HEK293 (cell line): ENCODE data around the gene MTHFSD.

ENCODE experiments used
- CTCF ChIA-PET: fragments of 350-600 bp; formaldehyde crosslinking; extraction: SDS; loops from one replicate; lab custom pipeline; 2021; ENCODE audit warnings: antibody characterized with exemption; lab: Yijun Ruan, JAX
- POLR2A ChIA-PET: fragments of 300-600 bp; formaldehyde crosslinking; extraction: SDS; loops from one replicate; lab custom pipeline; 2020; ENCODE audit warnings: antibody characterized with exemption, inconsistent platforms; lab: Yijun Ruan, JAX
- H3K27ac ChIP-seq: fragments of 200-500 bp; sonication (Bioruptor generic); 2 replicates; pipeline ENCODE4 v1.5.1; 2014; ENCODE audit warnings: low read depth, low read length, control low read depth, inconsistent platforms; ENCODE audit errors: extremely low read depth
- H3K36me3 ChIP-seq, 2 experiments: fragments of 200-500 bp in 1 of 2; sonication (Bioruptor generic) in 1 of 2; 1 replicate in 1 of 2; 2 replicates in 1 of 2; pipeline ENCODE4 v1.5.1; 2014 to 2017; ENCODE audit warnings: inconsistent platforms in 2 of 2, low read length in 2 of 2; ENCODE audit not compliant: control insufficient read depth in 2 of 2, insufficient read depth in 1 of 2
- H3K4me1 ChIP-seq: fragments of 200-500 bp; sonication (Bioruptor generic); 2 replicates; pipeline ENCODE4 v1.5.1; 2014; ENCODE audit warnings: mild to moderate bottlenecking, low read length, inconsistent platforms; ENCODE audit not compliant: control insufficient read depth, insufficient read depth
- H3K4me3 ChIP-seq: 2 replicates; pipeline ENCODE4 v1.5.1; 2011; ENCODE audit warnings: low read depth, mild to moderate bottlenecking, control low read depth, low read length, moderate library complexity
- H3K9me3 ChIP-seq: fragments of 200-500 bp; sonication (Bioruptor generic); 2 replicates; pipeline ENCODE4 v1.5.1; 2014; ENCODE audit warnings: low read depth, low read length, inconsistent platforms; ENCODE audit not compliant: control insufficient read depth, insufficient read depth
- GLIS1 ChIP-seq: fragments of 450-650 bp; formaldehyde crosslinking; IDR thresholded peaks from 2 replicates; pipeline ENCODE4 v1.5.1; 2016; ENCODE audit warnings: missing biosample characterization, missing genetic modification characterization
- KLF7 ChIP-seq: fragments of 450-650 bp; formaldehyde crosslinking; IDR thresholded peaks from 2 replicates; pipeline ENCODE4 v1.5.1; 2016; ENCODE audit warnings: missing biosample characterization, missing genetic modification characterization, borderline replicate concordance
- MEIS1 ChIP-seq: sonication (generic); formaldehyde crosslinking; IDR thresholded peaks from 2 replicates; pipeline ENCODE4 v1.8.1; 2022; ENCODE audit warnings: missing genetic modification reagents, mild to moderate bottlenecking, borderline replicate concordance
- MZF1 ChIP-seq: fragments of 450-650 bp; formaldehyde crosslinking; IDR thresholded peaks from 2 replicates; pipeline ENCODE4 v1.5.1; 2017; ENCODE audit warnings: missing biosample characterization, missing genetic modification characterization, borderline replicate concordance
- ZBTB48 ChIP-seq: fragments of 450-650 bp; formaldehyde crosslinking; IDR thresholded peaks from 2 replicates; pipeline ENCODE4 v1.5.1; 2016; ENCODE audit warnings: missing biosample characterization, missing genetic modification characterization
- ZNF112 ChIP-seq: fragments of 450-650 bp; formaldehyde crosslinking; IDR thresholded peaks from 2 replicates; pipeline ENCODE4 v1.5.0; 2017; ENCODE audit warnings: missing biosample characterization, missing genetic modification characterization
- ZNF121 ChIP-seq: fragments of 450-650 bp; formaldehyde crosslinking; IDR thresholded peaks from 2 replicates; pipeline ENCODE4 v1.5.1; 2016; ENCODE audit warnings: missing biosample characterization, missing genetic modification characterization
- ZNF239 ChIP-seq: fragments of 450-650 bp; formaldehyde crosslinking; IDR thresholded peaks from 2 replicates; pipeline ENCODE4 v1.5.1; 2016; ENCODE audit warnings: missing biosample characterization, missing genetic modification characterization
- ZNF391 ChIP-seq: fragments of 450-650 bp; formaldehyde crosslinking; IDR thresholded peaks from 2 replicates; pipeline ENCODE4 v1.5.1; 2016; ENCODE audit warnings: low read depth, missing biosample characterization, missing genetic modification characterization, borderline replicate concordance
- ZNF473 ChIP-seq: fragments of 450-650 bp; formaldehyde crosslinking; IDR thresholded peaks from 2 replicates; pipeline ENCODE4 v1.5.1; 2017; ENCODE audit warnings: missing biosample characterization, missing genetic modification characterization
- ZNF555 ChIP-seq: fragments of 450-650 bp; formaldehyde crosslinking; conservative IDR thresholded peaks from 2 replicates; pipeline ENCODE4 v1.5.1; 2017; ENCODE audit warnings: missing biosample characterization, mild to moderate bottlenecking, missing genetic modification characterization, inconsistent platforms
- ZNF660 ChIP-seq: fragments of 450-650 bp; IDR thresholded peaks from 2 replicates; pipeline ENCODE4 v1.5.1; 2018; ENCODE audit warnings: missing biosample characterization, mild to moderate bottlenecking, missing genetic modification characterization
- ZNF664 ChIP-seq: fragments of 450-650 bp; formaldehyde crosslinking; IDR thresholded peaks from 2 replicates; pipeline ENCODE4 v1.5.1; 2016; ENCODE audit warnings: missing biosample characterization, missing genetic modification characterization
- TF ChIP-seq, protein P1 (sequence below): fragments of 450-650 bp; formaldehyde crosslinking; IDR thresholded peaks from 2 replicates; pipeline ENCODE4 v1.5.1; 2016; ENCODE audit warnings: missing biosample characterization, missing genetic modification characterization
- TF ChIP-seq, protein P2 (sequence below): fragments of 450-650 bp; formaldehyde crosslinking; IDR thresholded peaks from 2 replicates; pipeline ENCODE4 v1.5.1; 2016; ENCODE audit warnings: missing biosample characterization, missing genetic modification characterization
- TF ChIP-seq, protein P3 (sequence below): fragments of 450-650 bp; formaldehyde crosslinking; IDR thresholded peaks from 2 replicates; pipeline ENCODE4 v1.5.1; 2016; ENCODE audit warnings: missing biosample characterization, missing genetic modification characterization
- TF ChIP-seq, protein P4 (sequence below): fragments of 450-650 bp; formaldehyde crosslinking; IDR thresholded peaks from 2 replicates; pipeline ENCODE4 v1.5.1; 2016; ENCODE audit warnings: missing biosample characterization, missing genetic modification characterization, low read depth
- TF ChIP-seq, protein P5 (sequence below): fragments of 450-650 bp; formaldehyde crosslinking; IDR thresholded peaks from 2 replicates; pipeline ENCODE4 v1.5.1; 2016; ENCODE audit warnings: missing biosample characterization, missing genetic modification characterization, low read depth

MTHFSD gene

DNA sequence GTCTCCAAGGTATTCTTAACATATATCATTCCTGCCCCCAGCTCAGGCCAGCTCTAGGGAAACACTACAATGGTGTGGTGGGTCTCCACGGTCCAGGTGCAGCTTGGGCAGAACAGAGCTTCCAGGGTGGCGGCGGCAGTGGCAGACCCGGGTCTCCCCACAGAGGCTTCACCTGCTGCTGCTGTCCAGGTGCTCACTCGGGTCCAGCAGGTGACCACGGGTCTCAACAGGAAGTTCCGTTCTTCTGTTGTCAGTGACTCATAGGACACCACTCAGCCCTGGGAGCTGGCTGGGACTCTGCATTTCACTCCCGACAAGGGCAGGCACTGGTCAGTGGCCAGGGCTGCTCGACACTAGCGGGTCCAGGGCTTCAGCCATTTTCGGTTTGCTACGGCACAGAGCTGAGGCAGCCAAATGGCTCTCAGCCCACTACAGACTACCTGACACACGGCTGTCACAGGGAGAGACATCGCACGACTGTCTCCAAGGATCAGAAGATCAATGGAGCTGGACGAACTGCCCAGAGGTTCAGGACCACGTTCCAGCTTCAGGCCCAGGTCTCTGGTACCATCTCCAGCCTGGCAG, 16.7 kb downstream of the MTHFSD start:
- Histone ChIP-seq H3K4me3 (no peak overlapping the region), H3K36me3 (peaks cover 5 to 82% of the 10 kb centered on the region in 2 experiments), H3K9me3 (no peaks in the 10 kb centered on the region), H3K27ac (no peak overlapping the region), H3K4me1 (no peaks in the 10 kb centered on the region)
- ChIA-PET CTCF (interaction anchor here (0.7 kb wide), 1 partner anchor 407 kb away, joined by 3 read pairs; no protein-coding TSS in a partner anchor), POLR2A (no interaction called here)
- TF ChIP-seq ZNF555 (tag by site-specific recombination), result no peak
- no peak for TF ChIP-seq MEIS1 (CRISPR knock-in tag)
- no peak for TF ChIP-seq ZBTB48 (tag by site-specific recombination)
- no peak for TF ChIP-seq ZNF112
- TF ChIP-seq, protein P1, sequence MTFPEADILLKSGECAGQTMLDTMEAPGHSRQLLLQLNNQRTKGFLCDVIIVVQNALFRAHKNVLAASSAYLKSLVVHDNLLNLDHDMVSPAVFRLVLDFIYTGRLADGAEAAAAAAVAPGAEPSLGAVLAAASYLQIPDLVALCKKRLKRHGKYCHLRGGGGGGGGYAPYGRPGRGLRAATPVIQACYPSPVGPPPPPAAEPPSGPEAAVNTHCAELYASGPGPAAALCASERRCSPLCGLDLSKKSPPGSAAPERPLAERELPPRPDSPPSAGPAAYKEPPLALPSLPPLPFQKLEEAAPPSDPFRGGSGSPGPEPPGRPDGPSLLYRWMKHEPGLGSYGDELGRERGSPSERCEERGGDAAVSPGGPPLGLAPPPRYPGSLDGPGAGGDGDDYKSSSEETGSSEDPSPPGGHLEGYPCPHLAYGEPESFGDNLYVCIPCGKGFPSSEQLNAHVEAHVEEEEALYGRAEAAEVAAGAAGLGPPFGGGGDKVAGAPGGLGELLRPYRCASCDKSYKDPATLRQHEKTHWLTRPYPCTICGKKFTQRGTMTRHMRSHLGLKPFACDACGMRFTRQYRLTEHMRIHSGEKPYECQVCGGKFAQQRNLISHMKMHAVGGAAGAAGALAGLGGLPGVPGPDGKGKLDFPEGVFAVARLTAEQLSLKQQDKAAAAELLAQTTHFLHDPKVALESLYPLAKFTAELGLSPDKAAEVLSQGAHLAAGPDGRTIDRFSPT (tag by site-specific recombination), result no peak

DNA sequence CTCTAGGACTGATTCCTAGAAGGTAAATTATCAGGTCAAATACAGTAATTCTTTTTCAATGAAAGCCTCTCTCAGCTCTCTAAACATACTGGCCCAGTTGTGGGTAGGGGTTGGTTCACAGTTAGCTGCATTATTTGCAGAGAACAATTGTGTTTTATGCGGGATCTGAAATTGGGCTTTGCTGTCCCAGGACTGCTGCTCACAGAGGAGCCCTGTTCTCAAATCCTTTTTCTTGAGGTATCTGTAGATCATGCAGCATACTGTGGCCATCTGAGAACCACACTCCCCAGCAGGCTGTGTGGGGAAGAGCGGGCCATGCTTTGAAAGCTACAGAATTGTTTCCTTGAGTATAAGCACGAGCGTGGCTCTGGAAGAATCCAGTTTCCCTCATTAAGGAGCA, 17.5 kb downstream of the MTHFSD start:
- no peaks in the 10 kb centered on the region for H3K4me1 ChIP-seq
- no peak overlapping the region for H3K4me3 ChIP-seq
- POLR2A ChIA-PET, result no interaction called here
- TF ChIP-seq, protein P2, sequence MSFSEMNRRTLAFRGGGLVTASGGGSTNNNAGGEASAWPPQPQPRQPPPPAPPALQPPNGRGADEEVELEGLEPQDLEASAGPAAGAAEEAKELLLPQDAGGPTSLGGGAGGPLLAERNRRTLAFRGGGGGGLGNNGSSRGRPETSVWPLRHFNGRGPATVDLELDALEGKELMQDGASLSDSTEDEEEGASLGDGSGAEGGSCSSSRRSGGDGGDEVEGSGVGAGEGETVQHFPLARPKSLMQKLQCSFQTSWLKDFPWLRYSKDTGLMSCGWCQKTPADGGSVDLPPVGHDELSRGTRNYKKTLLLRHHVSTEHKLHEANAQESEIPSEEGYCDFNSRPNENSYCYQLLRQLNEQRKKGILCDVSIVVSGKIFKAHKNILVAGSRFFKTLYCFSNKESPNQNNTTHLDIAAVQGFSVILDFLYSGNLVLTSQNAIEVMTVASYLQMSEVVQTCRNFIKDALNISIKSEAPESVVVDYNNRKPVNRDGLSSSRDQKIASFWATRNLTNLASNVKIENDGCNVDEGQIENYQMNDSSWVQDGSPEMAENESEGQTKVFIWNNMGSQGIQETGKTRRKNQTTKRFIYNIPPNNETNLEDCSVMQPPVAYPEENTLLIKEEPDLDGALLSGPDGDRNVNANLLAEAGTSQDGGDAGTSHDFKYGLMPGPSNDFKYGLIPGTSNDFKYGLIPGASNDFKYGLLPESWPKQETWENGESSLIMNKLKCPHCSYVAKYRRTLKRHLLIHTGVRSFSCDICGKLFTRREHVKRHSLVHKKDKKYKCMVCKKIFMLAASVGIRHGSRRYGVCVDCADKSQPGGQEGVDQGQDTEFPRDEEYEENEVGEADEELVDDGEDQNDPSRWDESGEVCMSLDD, result no peak
- TF ChIP-seq MZF1 (tag by site-specific recombination) (no peak), ZNF664 (no peak), ZNF473 (tag by site-specific recombination) (no peak), ZNF121 (no peak), ZNF391 (tag by site-specific recombination) (no peak), GLIS1 (tag by site-specific recombination) (no peak)
- TF ChIP-seq, protein P3, sequence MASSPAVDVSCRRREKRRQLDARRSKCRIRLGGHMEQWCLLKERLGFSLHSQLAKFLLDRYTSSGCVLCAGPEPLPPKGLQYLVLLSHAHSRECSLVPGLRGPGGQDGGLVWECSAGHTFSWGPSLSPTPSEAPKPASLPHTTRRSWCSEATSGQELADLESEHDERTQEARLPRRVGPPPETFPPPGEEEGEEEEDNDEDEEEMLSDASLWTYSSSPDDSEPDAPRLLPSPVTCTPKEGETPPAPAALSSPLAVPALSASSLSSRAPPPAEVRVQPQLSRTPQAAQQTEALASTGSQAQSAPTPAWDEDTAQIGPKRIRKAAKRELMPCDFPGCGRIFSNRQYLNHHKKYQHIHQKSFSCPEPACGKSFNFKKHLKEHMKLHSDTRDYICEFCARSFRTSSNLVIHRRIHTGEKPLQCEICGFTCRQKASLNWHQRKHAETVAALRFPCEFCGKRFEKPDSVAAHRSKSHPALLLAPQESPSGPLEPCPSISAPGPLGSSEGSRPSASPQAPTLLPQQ (tag by site-specific recombination), result no peak
- TF ChIP-seq, all 188 proteins: peak for 0
- Histone ChIP-seq H3K27ac (no peak overlapping the region), H3K9me3 (no peaks in the 10 kb centered on the region), H3K36me3 (peaks cover 5 to 75% of the 10 kb centered on the region in 2 experiments)
- CTCF ChIA-PET, result no interaction called here

DNA sequence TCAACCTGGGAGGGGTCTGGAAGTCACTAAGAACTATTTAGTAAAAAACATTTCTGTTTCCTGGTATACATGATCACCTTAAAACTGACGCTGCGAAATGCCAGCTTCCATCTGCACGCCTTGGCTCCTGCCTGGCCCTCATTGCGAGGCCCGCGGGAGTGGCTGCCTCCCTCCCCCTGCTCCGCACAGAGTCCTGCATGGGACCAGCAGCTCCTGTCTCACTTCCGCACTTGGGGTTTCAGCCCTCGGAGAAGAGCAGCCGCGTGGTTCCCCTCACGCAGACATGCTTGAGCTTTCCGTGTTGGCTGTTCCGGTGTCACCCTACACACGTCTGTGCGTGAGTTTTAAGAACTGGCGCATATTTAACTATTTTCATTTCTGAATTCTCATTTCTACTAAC, 18.4 kb downstream of the MTHFSD start:
- H3K9me3 ChIP-seq, result no peaks in the 10 kb centered on the region
- ChIA-PET CTCF (interaction anchor here (1.0 kb wide), 1 partner anchor 16 kb away, joined by 3 read pairs; no protein-coding TSS in a partner anchor), POLR2A (no interaction called here)
- peaks cover 5 to 70% of the 10 kb centered on the region in 2 experiments for H3K36me3 ChIP-seq
- H3K4me1 ChIP-seq, result no peaks in the 10 kb centered on the region
- H3K27ac ChIP-seq, result no peak overlapping the region
- TF ChIP-seq, protein P4, sequence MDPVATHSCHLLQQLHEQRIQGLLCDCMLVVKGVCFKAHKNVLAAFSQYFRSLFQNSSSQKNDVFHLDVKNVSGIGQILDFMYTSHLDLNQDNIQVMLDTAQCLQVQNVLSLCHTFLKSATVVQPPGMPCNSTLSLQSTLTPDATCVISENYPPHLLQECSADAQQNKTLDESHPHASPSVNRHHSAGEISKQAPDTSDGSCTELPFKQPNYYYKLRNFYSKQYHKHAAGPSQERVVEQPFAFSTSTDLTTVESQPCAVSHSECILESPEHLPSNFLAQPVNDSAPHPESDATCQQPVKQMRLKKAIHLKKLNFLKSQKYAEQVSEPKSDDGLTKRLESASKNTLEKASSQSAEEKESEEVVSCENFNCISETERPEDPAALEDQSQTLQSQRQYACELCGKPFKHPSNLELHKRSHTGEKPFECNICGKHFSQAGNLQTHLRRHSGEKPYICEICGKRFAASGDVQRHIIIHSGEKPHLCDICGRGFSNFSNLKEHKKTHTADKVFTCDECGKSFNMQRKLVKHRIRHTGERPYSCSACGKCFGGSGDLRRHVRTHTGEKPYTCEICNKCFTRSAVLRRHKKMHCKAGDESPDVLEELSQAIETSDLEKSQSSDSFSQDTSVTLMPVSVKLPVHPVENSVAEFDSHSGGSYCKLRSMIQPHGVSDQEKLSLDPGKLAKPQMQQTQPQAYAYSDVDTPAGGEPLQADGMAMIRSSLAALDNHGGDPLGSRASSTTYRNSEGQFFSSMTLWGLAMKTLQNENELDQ (tag by site-specific recombination), result no peak
- TF ChIP-seq ZNF239 (no peak), KLF7 (tag by site-specific recombination) (no peak), ZNF660 (tag by site-specific recombination) (no peak)
- TF ChIP-seq, protein P5, sequence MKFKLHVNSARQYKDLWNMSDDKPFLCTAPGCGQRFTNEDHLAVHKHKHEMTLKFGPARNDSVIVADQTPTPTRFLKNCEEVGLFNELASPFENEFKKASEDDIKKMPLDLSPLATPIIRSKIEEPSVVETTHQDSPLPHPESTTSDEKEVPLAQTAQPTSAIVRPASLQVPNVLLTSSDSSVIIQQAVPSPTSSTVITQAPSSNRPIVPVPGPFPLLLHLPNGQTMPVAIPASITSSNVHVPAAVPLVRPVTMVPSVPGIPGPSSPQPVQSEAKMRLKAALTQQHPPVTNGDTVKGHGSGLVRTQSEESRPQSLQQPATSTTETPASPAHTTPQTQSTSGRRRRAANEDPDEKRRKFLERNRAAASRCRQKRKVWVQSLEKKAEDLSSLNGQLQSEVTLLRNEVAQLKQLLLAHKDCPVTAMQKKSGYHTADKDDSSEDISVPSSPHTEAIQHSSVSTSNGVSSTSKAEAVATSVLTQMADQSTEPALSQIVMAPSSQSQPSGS, result no peak
- H3K4me3 ChIP-seq, result no peak overlapping the region
